ENCODE data around the gene RNU1-2. TPM values are rescaled to one million over a fixed set of nuclear protein-coding genes. Genes with fewer than 3 reads are reported as not detected.
"Not testable (repeated sequence)": the region's sequence is repeated elsewhere in the genome, so short reads cannot be mapped to it uniquely, and the experiment has no call there.

The RNU1-2 gene
- total RNA-seq, 1 donor from 2014 or later = 3,526 TPM

- ATAC-seq (ENCODE audit: low read depth) (peak; percentile 73), DNase-seq (peak; percentile 57)
- no peak for TF ChIP-seq CTCF (IDR thresholded peaks at IDR 0.05)
- peaks cover 4% of the 10 kb centered on the region for H3K36me3 Mint-ChIP-seq (ENCODE audit: low read depth)
- no peaks in the 10 kb centered on the region for H3K9me3 Mint-ChIP-seq
- H3K27ac Mint-ChIP-seq = peak overlapping the region; percentile 93
- no peaks in the 10 kb centered on the region for H3K27me3 Mint-ChIP-seq
- H3K4me3 Mint-ChIP-seq = peak overlapping the region; percentile 93
- ChIA-PET POLR2A (interaction anchor here (0.5 to 2.4 kb wide), 9 partner anchors 9 to 375 kb away, joined by 3 to 35 read pairs (median 4); partner anchors contain the start of genes NBPF1 and RNU1-1), CTCF (no interaction called here)
- peaks cover 19% of the 10 kb centered on the region for H3K4me1 Mint-ChIP-seq
- intact Hi-C loops (cut with micrococcal nuclease) = no loop called here
These were observed 6.6 kb upstream of the RNU1-2 start for GRCh38 chr1:16888860-16889816.

GRCh38 chr1:16890539-16891021 lies 5.2 kb upstream of the RNU1-2 start:
- H3K27ac Mint-ChIP-seq; ATAC-seq (ENCODE audit: low read depth); H3K4me3 Mint-ChIP-seq; H3K9me3 Mint-ChIP-seq; intact Hi-C loops (cut with micrococcal nuclease); H3K36me3 Mint-ChIP-seq (ENCODE audit: low read depth); H3K27me3 Mint-ChIP-seq; CTCF ChIA-PET; DNase-seq: not testable (repeated sequence)
- H3K4me1 Mint-ChIP-seq = peaks cover 24% of the 10 kb centered on the region
- POLR2A ChIA-PET = interaction anchor here (0.6 to 3.5 kb wide), 3 partner anchors 14 to 290 kb away, joined by 4 to 23 read pairs (median 5); no protein-coding TSS in a partner anchor

GRCh38 chr1:16891057-16891456 lies 4.7 kb upstream of the RNU1-2 start:
- ATAC-seq (ENCODE audit: low read depth); CTCF ChIA-PET; H3K9me3 Mint-ChIP-seq; intact Hi-C loops (cut with micrococcal nuclease); H3K27me3 Mint-ChIP-seq; H3K4me3 Mint-ChIP-seq; H3K27ac Mint-ChIP-seq; DNase-seq; H3K36me3 Mint-ChIP-seq (ENCODE audit: low read depth): not testable (repeated sequence)
- POLR2A ChIA-PET = interaction anchor here (0.6 to 3.5 kb wide), 3 partner anchors 13 to 290 kb away, joined by 4 to 23 read pairs (median 5); no protein-coding TSS in a partner anchor
- peaks cover 26% of the 10 kb centered on the region for H3K4me1 Mint-ChIP-seq

- DNase-seq; ATAC-seq (ENCODE audit: low read depth); H3K36me3 Mint-ChIP-seq (ENCODE audit: low read depth); H3K4me3 Mint-ChIP-seq; CTCF ChIA-PET; intact Hi-C loops (cut with micrococcal nuclease); H3K9me3 Mint-ChIP-seq; H3K27ac Mint-ChIP-seq; H3K27me3 Mint-ChIP-seq: not testable (repeated sequence)
- POLR2A ChIA-PET = interaction anchor here (1.0 to 3.5 kb wide), 2 partner anchors 11 to 379 kb away, joined by 3 to 23 read pairs; no protein-coding TSS in a partner anchor
- H3K4me1 Mint-ChIP-seq = peaks cover 43% of the 10 kb centered on the region
These were observed 2.7 kb upstream of the RNU1-2 start for GRCh38 chr1:16892978-16893525.

- H3K4me1 Mint-ChIP-seq = peaks cover 38% of the 10 kb centered on the region
- H3K36me3 Mint-ChIP-seq (ENCODE audit: low read depth); H3K4me3 Mint-ChIP-seq; intact Hi-C loops (cut with micrococcal nuclease); DNase-seq; ATAC-seq (ENCODE audit: low read depth); H3K9me3 Mint-ChIP-seq; H3K27ac Mint-ChIP-seq; CTCF ChIA-PET; H3K27me3 Mint-ChIP-seq: not testable (repeated sequence)
- POLR2A ChIA-PET = interaction anchor here (3.5 kb wide), 1 partner anchor 11 kb away, joined by 23 read pairs; no protein-coding TSS in a partner anchor
These were observed 2.0 kb upstream of the RNU1-2 start for GRCh38 chr1:16893796-16894195.

- peaks cover 34% of the 10 kb centered on the region for H3K4me1 Mint-ChIP-seq
- H3K4me3 Mint-ChIP-seq = peak overlapping the region; percentile 38
- H3K36me3 Mint-ChIP-seq (ENCODE audit: low read depth); DNase-seq; CTCF ChIA-PET; ATAC-seq (ENCODE audit: low read depth); H3K9me3 Mint-ChIP-seq; H3K27me3 Mint-ChIP-seq; POLR2A ChIA-PET; intact Hi-C loops (cut with micrococcal nuclease): not testable (repeated sequence)
- peak overlapping the region; percentile 46 for H3K27ac Mint-ChIP-seq
These were observed 1.4 kb upstream of the RNU1-2 start for GRCh38 chr1:16894338-16894737.

GRCh38 chr1:16895233-16895597 lies 565 bp upstream of the RNU1-2 start:
- POLR2A ChIA-PET = interaction anchor here (1.7 to 3.0 kb wide), 2 partner anchors 8 to 10 kb away, joined by 5 to 62 read pairs; no protein-coding TSS in a partner anchor
- CTCF ChIA-PET; intact Hi-C loops (cut with micrococcal nuclease); H3K9me3 Mint-ChIP-seq; ATAC-seq (ENCODE audit: low read depth); H3K36me3 Mint-ChIP-seq (ENCODE audit: low read depth); DNase-seq; H3K27me3 Mint-ChIP-seq: not testable (repeated sequence)
- Mint-ChIP-seq H3K4me1 (peaks cover 27% of the 10 kb centered on the region), H3K27ac (peak overlapping the region; percentile 100), H3K4me3 (peak overlapping the region; percentile 83)

GRCh38 chr1:16896316-16897055 lies 706 bp downstream of the RNU1-2 start:
- CTCF ChIA-PET; H3K36me3 Mint-ChIP-seq (ENCODE audit: low read depth); H3K9me3 Mint-ChIP-seq; H3K27me3 Mint-ChIP-seq: not testable (repeated sequence)
- peak; percentile 18 for ATAC-seq (ENCODE audit: low read depth)
- peaks cover 37% of the 10 kb centered on the region for H3K4me1 Mint-ChIP-seq
- POLR2A ChIA-PET = interaction anchor here (0.6 to 3.0 kb wide), 10 partner anchors 9 to 550 kb away, joined by 3 to 62 read pairs (median 4); no protein-coding TSS in a partner anchor
- H3K27ac Mint-ChIP-seq = peak overlapping the region; percentile 100
- peak; percentile 65 for DNase-seq
- H3K4me3 Mint-ChIP-seq = peak overlapping the region; percentile 83
- intact Hi-C loops (cut with micrococcal nuclease) = loop anchor here (1.0 kb wide), 1 partner anchor 8 kb away; no protein-coding TSS in a partner anchor

- ATAC-seq (ENCODE audit: low read depth); CTCF ChIA-PET; H3K9me3 Mint-ChIP-seq; H3K36me3 Mint-ChIP-seq (ENCODE audit: low read depth); DNase-seq; H3K27me3 Mint-ChIP-seq; intact Hi-C loops (cut with micrococcal nuclease): not testable (repeated sequence)
- H3K27ac Mint-ChIP-seq = peak overlapping the region; percentile 80
- H3K4me1 Mint-ChIP-seq = peaks cover 47% of the 10 kb centered on the region
- peak overlapping the region; percentile 55 for H3K4me3 Mint-ChIP-seq
- POLR2A ChIA-PET = interaction anchor here (3.0 kb wide), 1 partner anchor 8 kb away, joined by 62 read pairs; no protein-coding TSS in a partner anchor
These were observed 1.9 kb downstream of the RNU1-2 start for GRCh38 chr1:16897653-16898052.

GRCh38 chr1:16898298-16898697 lies 2.5 kb downstream of the RNU1-2 start:
- CTCF ChIA-PET, H3K4me3 Mint-ChIP-seq: not testable (repeated sequence)
- H3K4me1 Mint-ChIP-seq = peaks cover 54% of the 10 kb centered on the region

More at GRCh38 chr1:16898298-16898697, 2.5 kb downstream of the RNU1-2 start:
- intact Hi-C loops (cut with micrococcal nuclease); H3K9me3 Mint-ChIP-seq; H3K27me3 Mint-ChIP-seq; DNase-seq; H3K27ac Mint-ChIP-seq; H3K36me3 Mint-ChIP-seq (ENCODE audit: low read depth); ATAC-seq (ENCODE audit: low read depth): not testable (repeated sequence)
- POLR2A ChIA-PET = interaction anchor here (0.7 kb wide), 1 partner anchor 287 kb away, joined by 4 read pairs; no protein-coding TSS in a partner anchor

Measured in activated B cell treated with CpG ODN at 0.5 μM for 24 hours (primary cell).